Transverse colon (tissue), 4 donors: Measurements from ENCODE around the gene YWHAQ. TPM values are rescaled to one million over a fixed set of nuclear protein-coding genes. Genes with fewer than 3 reads are reported as not detected.

Experiments used
- DNase-seq: peaks from one replicate; pipeline ENCODE4 v3.0.0-alpha.2; 2019
- H3K27ac ChIP-seq, 4 donors: fragments of 200-600 bp; sonication (generic); 2 replicates each; pipeline ENCODE4 v1.5.1; 2016 to 2018; ENCODE audit warnings: inconsistent platforms in 4 of 4
- H3K27me3 ChIP-seq: fragments of 200-600 bp; sonication (generic); 2 replicates; pipeline ENCODE4 v1.5.1; 2017; ENCODE audit warnings: inconsistent platforms
- H3K36me3 ChIP-seq, 4 donors: fragments of 200-600 bp; sonication (generic); 2 replicates each; pipeline ENCODE4 v1.5.1; 2017 to 2019; ENCODE audit warnings: inconsistent platforms in 4 of 4
- H3K4me1 ChIP-seq, 4 donors: fragments of 200-600 bp; sonication (generic); 2 replicates each; pipeline ENCODE4 v1.5.1; 2017 to 2020; ENCODE audit warnings: inconsistent platforms in 4 of 4
- H3K4me3 ChIP-seq, 4 donors: fragments of 200-600 bp; sonication (generic); 1 replicate in 1 of 4; 2 replicates in 3 of 4; pipeline versions ENCODE4 v1.5.1 to v1.6.1; 2017 to 2019; ENCODE audit warnings: inconsistent platforms in 4 of 4
- H3K9me3 ChIP-seq, 2 donors: fragments of 200-600 bp; sonication (generic); 2 replicates each; pipeline ENCODE4 v1.5.1; 2017 to 2019; ENCODE audit warnings: inconsistent platforms in 2 of 2
- EP300 ChIP-seq: sonication (generic); formaldehyde crosslinking; IDR thresholded peaks from one replicate; pipeline ENCODE4 v1.6.1; 2017; ENCODE audit warnings: antibody characterized with exemption, low read depth
- POLR2A ChIP-seq: fragments of 450-650 bp; IDR thresholded peaks from one replicate; pipeline ENCODE4 v1.6.1; 2016; ENCODE audit warnings: antibody characterized with exemption, mild to moderate bottlenecking, moderate library complexity
- POLR2AphosphoS5 ChIP-seq, 3 donors: sonication (generic); formaldehyde crosslinking; IDR thresholded peaks; one replicate each; pipeline ENCODE4 v1.6.1; 2016; ENCODE audit warnings: antibody characterized with exemption in 3 of 3
- WGBS, 2 donors: methylation state at CpG; one replicate each; pipeline ENCODE4 v1.1.5; 2018; ENCODE audit warnings: low coverage in 1 of 2; 5-methylcytosine and 5-hydroxymethylcytosine counted together
- in situ Hi-C, 4 donors: fragments of 200-750 bp; cut with MboI; loops; one replicate each; pipeline versions ENCODE4 v1.15.0 to v1.15.1; 2017; ENCODE audit warnings: low sequenced_read_pairs in 3 of 4, low pct_ligation_motif_present in 1 of 4, low pct_unique_long_range_greater_than_20kb in 1 of 4
- intact Hi-C: fragments of 100-400 bp; cut with DNase I; formaldehyde crosslinking; loops from one replicate; pipeline ENCODE4 v1.15.1; 2023; ENCODE audit warnings: low total_unique reads
- total RNA-seq, 4 donors: library from RNA; depleted of rRNA; stranded (reverse); fragments of >200 nt; gene quantifications; one replicate each; pipeline ENCODE4 v1.1.0, GENCODE V29; 2016
- TF ChIP-seq, protein P1 (sequence below), 5 experiments: fragments of 200-600 bp in 3 of 5; fragments of 450-650 bp in 2 of 5; sonication (generic) in 3 of 5; IDR thresholded peaks; 1 replicate in 2 of 5; 2 replicates in 3 of 5; pipeline ENCODE4 v1.5.1; 2016 to 2017; ENCODE audit warnings: antibody characterized with exemption in 5 of 5, inconsistent platforms in 3 of 5, mild to moderate bottlenecking in 2 of 5, moderate library complexity in 1 of 5

The YWHAQ gene
- total RNA-seq, 4 donors from 2014 or later: 84.0 to 189 (median 145) TPM

GRCh38 chr2:9675415-9676351 lies 44.9 kb upstream of the YWHAQ start:
- peak in 1 of 3 donors; percentile 52 for TF ChIP-seq POLR2AphosphoS5 (IDR thresholded peaks at IDR 0.05)
- TF ChIP-seq POLR2A: no peak
- no peaks in the 10 kb centered on the region for H3K36me3 ChIP-seq
- WGBS, 2 donors: 60 to 68% methylated on average over 2 to 14 of the region's 14 CpGs
- no peaks in the 10 kb centered on the region for H3K9me3 ChIP-seq
- no peak overlapping the region for H3K4me3 ChIP-seq
- no peaks in the 10 kb centered on the region for H3K27me3 ChIP-seq
- no peak for DNase-seq
- H3K27ac ChIP-seq: peak overlapping the region in 2 of 4 donors; percentile 16 to 22
- intact Hi-C loops: no loop called here
- in situ Hi-C loops: no loop called here
- H3K4me1 ChIP-seq: peaks cover 0 to 10% (median 2%) of the 10 kb centered on the region in 4 donors

- TF ChIP-seq POLR2A (no peak), POLR2AphosphoS5 (IDR thresholded peaks at IDR 0.05) (no peak), EP300 (no peak)
- TF ChIP-seq, protein P1, sequence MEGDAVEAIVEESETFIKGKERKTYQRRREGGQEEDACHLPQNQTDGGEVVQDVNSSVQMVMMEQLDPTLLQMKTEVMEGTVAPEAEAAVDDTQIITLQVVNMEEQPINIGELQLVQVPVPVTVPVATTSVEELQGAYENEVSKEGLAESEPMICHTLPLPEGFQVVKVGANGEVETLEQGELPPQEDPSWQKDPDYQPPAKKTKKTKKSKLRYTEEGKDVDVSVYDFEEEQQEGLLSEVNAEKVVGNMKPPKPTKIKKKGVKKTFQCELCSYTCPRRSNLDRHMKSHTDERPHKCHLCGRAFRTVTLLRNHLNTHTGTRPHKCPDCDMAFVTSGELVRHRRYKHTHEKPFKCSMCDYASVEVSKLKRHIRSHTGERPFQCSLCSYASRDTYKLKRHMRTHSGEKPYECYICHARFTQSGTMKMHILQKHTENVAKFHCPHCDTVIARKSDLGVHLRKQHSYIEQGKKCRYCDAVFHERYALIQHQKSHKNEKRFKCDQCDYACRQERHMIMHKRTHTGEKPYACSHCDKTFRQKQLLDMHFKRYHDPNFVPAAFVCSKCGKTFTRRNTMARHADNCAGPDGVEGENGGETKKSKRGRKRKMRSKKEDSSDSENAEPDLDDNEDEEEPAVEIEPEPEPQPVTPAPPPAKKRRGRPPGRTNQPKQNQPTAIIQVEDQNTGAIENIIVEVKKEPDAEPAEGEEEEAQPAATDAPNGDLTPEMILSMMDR (IDR thresholded peaks at IDR 0.05): no peak
- Histone ChIP-seq H3K27ac (no peak overlapping the region), H3K4me1 (peaks cover 0 to 10% (median 2%) of the 10 kb centered on the region in 4 donors), H3K36me3 (no peaks in the 10 kb centered on the region), H3K4me3 (no peak overlapping the region), H3K27me3 (no peaks in the 10 kb centered on the region), H3K9me3 (no peaks in the 10 kb centered on the region)
- in situ Hi-C loops: no loop called here
- DNase-seq: no peak
- intact Hi-C loops: no loop called here
- 85 to 90% methylated on average over 4 to 5 of the region's 5 CpGs for WGBS, 2 donors
Measured at GRCh38 chr2:9674891-9675414, 44.2 kb upstream of the YWHAQ start.

DNA sequence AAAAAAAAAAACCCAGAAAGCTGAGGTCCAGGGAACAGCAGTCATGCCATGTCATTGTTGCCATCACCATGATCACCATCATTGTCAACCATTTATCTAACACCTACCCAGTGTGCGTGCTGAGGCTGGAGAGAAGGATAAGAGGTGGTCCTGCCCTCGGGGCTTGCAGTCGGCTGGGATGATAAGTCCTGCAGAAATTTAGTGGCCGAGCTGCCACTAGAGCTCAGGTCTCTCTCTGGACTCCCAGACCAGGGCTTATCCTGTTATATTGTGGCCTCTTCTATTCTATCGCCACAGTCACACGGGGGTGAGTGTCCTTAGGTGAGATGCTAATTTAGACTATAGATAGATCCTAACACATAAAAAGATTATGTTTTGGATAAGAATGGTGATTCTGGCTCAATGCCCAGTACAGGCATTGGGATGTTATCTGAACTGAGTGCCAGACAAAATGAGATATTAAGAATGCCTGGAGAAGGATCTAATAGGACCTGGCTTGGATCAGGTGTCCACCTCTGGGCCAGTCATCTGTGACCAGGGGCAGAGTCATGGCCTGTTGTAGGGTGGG lies 43.2 kb upstream of the YWHAQ start:
- TF ChIP-seq EP300 (no peak), POLR2A (no peak), POLR2AphosphoS5 (IDR thresholded peaks at IDR 0.05) (no peak)
- TF ChIP-seq, protein P1 (IDR thresholded peaks at IDR 0.05): no peak
- in situ Hi-C loops (no loop called here), intact Hi-C loops (no loop called here)
- H3K4me3 ChIP-seq: no peak overlapping the region
- 91 to 100% methylated on average over 3 to 6 of the region's 6 CpGs for WGBS, 2 donors
- no peaks in the 10 kb centered on the region for H3K36me3 ChIP-seq
- peaks cover 0 to 10% (median 3%) of the 10 kb centered on the region in 4 donors for H3K4me1 ChIP-seq
- H3K9me3 ChIP-seq: no peaks in the 10 kb centered on the region
- DNase-seq: no peak
- no peaks in the 10 kb centered on the region for H3K27me3 ChIP-seq
- H3K27ac ChIP-seq: no peak overlapping the region

GRCh38 chr2:9668687-9669345 lies 38.0 kb upstream of the YWHAQ start:
- no peaks in the 10 kb centered on the region for H3K9me3 ChIP-seq
- no peak overlapping the region for H3K4me3 ChIP-seq
- WGBS, 2 donors: 65 to 72% methylated on average over 2 to 5 of the region's 5 CpGs
- H3K27me3 ChIP-seq: no peaks in the 10 kb centered on the region
- DNase-seq: no peak
- TF ChIP-seq, protein P1 (IDR thresholded peaks at IDR 0.05): no peak
- TF ChIP-seq EP300: no peak
- no peak for TF ChIP-seq POLR2A
- no peaks in the 10 kb centered on the region for H3K36me3 ChIP-seq
- intact Hi-C loops: no loop called here
- H3K27ac ChIP-seq: no peak overlapping the region
- H3K4me1 ChIP-seq: peaks cover 0 to 7% (median 0%) of the 10 kb centered on the region in 4 donors
- in situ Hi-C loops: no loop called here
